Measurements from ENCODE around the gene INTS4. TPM values are rescaled to one million over a fixed set of nuclear protein-coding genes. Genes with fewer than 3 reads are reported as not detected.
"Not testable (repeated sequence)": the region's sequence is repeated elsewhere in the genome, so short reads cannot be mapped to it uniquely, and the experiment has no call there.

Gene INTS4
- total RNA-seq, 2 donors from 2014 or later, result 67.2 to 85.1 TPM

GRCh38 chr11:78033040-78033439 is 38.6 kb upstream of the INTS4 start:
- H3K27ac Mint-ChIP-seq, result no peak overlapping the region
- H3K4me3 Mint-ChIP-seq, result no peak overlapping the region
- no peaks in the 10 kb centered on the region for H3K9me3 Mint-ChIP-seq

GRCh38 chr11:78032090-78032489 is 37.6 kb upstream of the INTS4 start:
- DNase-seq (ENCODE audit: low spot score) (no peak), ATAC-seq (no peak)
- Mint-ChIP-seq H3K4me1 (ENCODE audit: low read depth in 2 of 2) (no peaks in the 10 kb centered on the region), H3K27ac (no peak overlapping the region), H3K27me3 (no peaks in the 10 kb centered on the region), H3K9me3 (no peaks in the 10 kb centered on the region), H3K4me3 (no peak overlapping the region), H3K36me3 (no peaks in the 10 kb centered on the region)

More at GRCh38 chr11:78033040-78033439, 38.6 kb upstream of the INTS4 start:
- no peak for DNase-seq (ENCODE audit: low spot score)
- Mint-ChIP-seq H3K27me3 (no peaks in the 10 kb centered on the region), H3K4me1 (ENCODE audit: low read depth in 2 of 2) (no peaks in the 10 kb centered on the region), H3K36me3 (no peaks in the 10 kb centered on the region)
- no peak for ATAC-seq

GRCh38 chr11:78031629-78032028 is 37.2 kb upstream of the INTS4 start:
- no peak for ATAC-seq
- Mint-ChIP-seq H3K36me3 (no peaks in the 10 kb centered on the region), H3K4me1 (ENCODE audit: low read depth in 2 of 2) (no peaks in the 10 kb centered on the region), H3K27me3 (no peaks in the 10 kb centered on the region), H3K9me3 (no peaks in the 10 kb centered on the region), H3K4me3 (no peak overlapping the region), H3K27ac (no peak overlapping the region)
- no peak for DNase-seq (ENCODE audit: low spot score)

GRCh38 chr11:78030429-78031325 is 36.2 kb upstream of the INTS4 start:
- ATAC-seq (peak in 1 of 2 donors; percentile 28), DNase-seq (ENCODE audit: low spot score) (no peak)
- Mint-ChIP-seq H3K27me3 (no peaks in the 10 kb centered on the region), H3K27ac (no peak overlapping the region), H3K4me1 (ENCODE audit: low read depth in 2 of 2) (no peaks in the 10 kb centered on the region), H3K9me3 (no peaks in the 10 kb centered on the region), H3K4me3 (no peak overlapping the region), H3K36me3 (no peaks in the 10 kb centered on the region)

GRCh38 chr11:78028423-78028822 is 34.0 kb upstream of the INTS4 start:
- ATAC-seq, result not testable (repeated sequence)

GRCh38 chr11:78027759-78028158 is 33.3 kb upstream of the INTS4 start:
- Mint-ChIP-seq H3K27ac (no peak overlapping the region), H3K36me3 (no peaks in the 10 kb centered on the region), H3K27me3 (peaks cover 4 to 8% of the 10 kb centered on the region in 2 donors), H3K9me3 (no peaks in the 10 kb centered on the region), H3K4me1 (ENCODE audit: low read depth in 2 of 2) (peaks cover under 1 to 1% of the 10 kb centered on the region in 2 donors), H3K4me3 (no peak overlapping the region)
- no peak for DNase-seq (ENCODE audit: low spot score)
- no peak for ATAC-seq

More at GRCh38 chr11:78028423-78028822, 34.0 kb upstream of the INTS4 start:
- not testable (repeated sequence) for H3K9me3 Mint-ChIP-seq; H3K4me3 Mint-ChIP-seq; H3K36me3 Mint-ChIP-seq; H3K27ac Mint-ChIP-seq; DNase-seq (ENCODE audit: low spot score); H3K27me3 Mint-ChIP-seq; H3K4me1 Mint-ChIP-seq (ENCODE audit: low read depth in 2 of 2)

GRCh38 chr11:78025378-78025777 is 30.9 kb upstream of the INTS4 start:
- H3K4me1 Mint-ChIP-seq (ENCODE audit: low read depth in 2 of 2), result peaks cover 6 to 7% of the 10 kb centered on the region in 2 donors
- H3K27ac Mint-ChIP-seq, result no peak overlapping the region
- H3K36me3 Mint-ChIP-seq, result no peaks in the 10 kb centered on the region
- H3K9me3 Mint-ChIP-seq, result no peaks in the 10 kb centered on the region
- ATAC-seq (no peak), DNase-seq (ENCODE audit: low spot score) (no peak)
- no peak overlapping the region for H3K4me3 Mint-ChIP-seq
- H3K27me3 Mint-ChIP-seq, result peaks cover 15 to 19% of the 10 kb centered on the region in 2 donors

- no peak for DNase-seq (ENCODE audit: low spot score)
- Mint-ChIP-seq H3K36me3 (no peaks in the 10 kb centered on the region), H3K9me3 (no peaks in the 10 kb centered on the region), H3K27me3 (peaks cover 15 to 19% of the 10 kb centered on the region in 2 donors), H3K4me3 (no peak overlapping the region), H3K4me1 (ENCODE audit: low read depth in 2 of 2) (peaks cover 6 to 7% of the 10 kb centered on the region in 2 donors), H3K27ac (no peak overlapping the region)
- no peak for ATAC-seq
These were observed 29.0 kb upstream of the INTS4 start for GRCh38 chr11:78023426-78023825.

GRCh38 chr11:78022397-78023396 is 28.2 kb upstream of the INTS4 start, which contains the start of gene KCTD14:
KCTD14 (minus strand) TSS chr11:78023276; CDS start chr11:78023249, 27 bp downstream.
- DNase-seq (ENCODE audit: low spot score), result no peak
- no peak within 1 kb of the TSS for H3K4me3 Mint-ChIP-seq

GRCh38 chr11:78021611-78022010 is 27.1 kb upstream of the INTS4 start:
- no peak overlapping the region for H3K4me3 Mint-ChIP-seq
- H3K9me3 Mint-ChIP-seq, result no peaks in the 10 kb centered on the region
- H3K27me3 Mint-ChIP-seq, result peaks cover 15 to 19% of the 10 kb centered on the region in 2 donors
- H3K36me3 Mint-ChIP-seq, result no peaks in the 10 kb centered on the region
- peaks cover 6 to 7% of the 10 kb centered on the region in 2 donors for H3K4me1 Mint-ChIP-seq (ENCODE audit: low read depth in 2 of 2)
- DNase-seq (ENCODE audit: low spot score), result no peak
- no peak overlapping the region for H3K27ac Mint-ChIP-seq
- ATAC-seq, result no peak

More at GRCh38 chr11:78022397-78023396, 28.2 kb upstream of the INTS4 start, which contains the start of gene KCTD14:
- Mint-ChIP-seq H3K27ac (no peak within 1 kb of the TSS), H3K9me3 (no peaks in the 10 kb centered on the region), H3K27me3 (peaks cover 15 to 19% of the 10 kb centered on the region in 2 donors), H3K4me1 (ENCODE audit: low read depth in 2 of 2) (peaks cover 6 to 7% of the 10 kb centered on the region in 2 donors), H3K36me3 (no peaks in the 10 kb centered on the region)
- peak in 1 of 2 donors; percentile 32 for ATAC-seq

- Mint-ChIP-seq H3K4me1 (ENCODE audit: low read depth in 2 of 2) (peaks cover 6 to 7% of the 10 kb centered on the region in 2 donors), H3K4me3 (no peak overlapping the region), H3K27ac (no peak overlapping the region), H3K9me3 (no peaks in the 10 kb centered on the region), H3K27me3 (peaks cover 15 to 19% of the 10 kb centered on the region in 2 donors), H3K36me3 (no peaks in the 10 kb centered on the region)
- ATAC-seq (no peak), DNase-seq (ENCODE audit: low spot score) (no peak)
These were observed 25.8 kb upstream of the INTS4 start for GRCh38 chr11:78020246-78020645.

GRCh38 chr11:78019808-78020207 is 25.3 kb upstream of the INTS4 start:
- Mint-ChIP-seq H3K4me3 (no peak overlapping the region), H3K9me3 (no peaks in the 10 kb centered on the region), H3K27ac (no peak overlapping the region), H3K27me3 (peaks cover 15 to 19% of the 10 kb centered on the region in 2 donors), H3K36me3 (no peaks in the 10 kb centered on the region), H3K4me1 (ENCODE audit: low read depth in 2 of 2) (peaks cover 6 to 7% of the 10 kb centered on the region in 2 donors)
- DNase-seq (ENCODE audit: low spot score) (no peak), ATAC-seq (no peak)

GRCh38 chr11:78015878-78016277 is 21.4 kb upstream of the INTS4 start:
- H3K4me1 Mint-ChIP-seq (ENCODE audit: low read depth in 2 of 2), result no peaks in the 10 kb centered on the region
- no peaks in the 10 kb centered on the region for H3K36me3 Mint-ChIP-seq
- no peak overlapping the region for H3K4me3 Mint-ChIP-seq
- H3K9me3 Mint-ChIP-seq, result no peaks in the 10 kb centered on the region
- ATAC-seq (no peak), DNase-seq (ENCODE audit: low spot score) (no peak)
- H3K27ac Mint-ChIP-seq, result no peak overlapping the region
- peaks cover 0 to 2% of the 10 kb centered on the region in 2 donors for H3K27me3 Mint-ChIP-seq

All from natural killer cell treated with Interleukin-12 subunit alpha and Interleukin-12 subunit beta and Interleukin-15 and Interleukin-18, amount 100 ng/mL, for 72 hours (primary cell).